Adrenal gland (tissue), 5 donors: ENCODE measurements around the gene PTPN23.

ENCODE experiments used
- POLR2A ChIP-seq, 2 donors: fragments of 450-650 bp; IDR thresholded peaks; one replicate each; pipeline ENCODE4 v1.6.1; 2017; ENCODE audit warnings: antibody characterized with exemption in 2 of 2, mild to moderate bottlenecking in 2 of 2, moderate library complexity in 1 of 2
- TF ChIP-seq, protein P1 (sequence below), 6 experiments: fragments of 450-650 bp in 4 of 6; fragments of 200-600 bp in 2 of 6; sonication (generic) in 1 of 6; IDR thresholded peaks; 1 replicate in 5 of 6; 2 replicates in 1 of 6; pipeline versions ENCODE4 v1.5.1 to v1.8.0; 2016 to 2021; ENCODE audit warnings: antibody characterized with exemption in 6 of 6, mild to moderate bottlenecking in 2 of 6, moderate library complexity in 1 of 6
- donor health status: DM: no; HTN: no; CAD: no.

DNA sequence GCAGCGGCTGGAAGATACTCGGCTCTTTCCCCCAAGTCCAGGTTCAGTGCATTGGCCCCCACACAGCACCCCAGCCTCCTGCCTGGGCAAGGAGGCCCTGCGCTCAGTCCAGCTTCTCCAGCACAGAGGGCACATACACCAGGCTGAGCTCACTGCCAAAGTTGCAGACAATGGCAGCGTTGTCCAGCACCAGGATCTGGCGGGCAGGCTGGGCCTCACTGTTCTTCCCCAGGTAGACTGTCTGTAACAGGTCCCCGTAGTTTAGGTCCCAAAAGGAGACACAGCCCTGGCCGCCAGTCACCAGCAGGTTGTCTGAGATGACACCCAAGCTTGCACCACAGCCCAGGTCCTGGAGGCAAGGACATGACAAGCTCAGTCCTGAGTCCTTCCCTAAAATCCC lies 32.9 kb downstream of the PTPN23 start:
- TF ChIP-seq, protein P1, sequence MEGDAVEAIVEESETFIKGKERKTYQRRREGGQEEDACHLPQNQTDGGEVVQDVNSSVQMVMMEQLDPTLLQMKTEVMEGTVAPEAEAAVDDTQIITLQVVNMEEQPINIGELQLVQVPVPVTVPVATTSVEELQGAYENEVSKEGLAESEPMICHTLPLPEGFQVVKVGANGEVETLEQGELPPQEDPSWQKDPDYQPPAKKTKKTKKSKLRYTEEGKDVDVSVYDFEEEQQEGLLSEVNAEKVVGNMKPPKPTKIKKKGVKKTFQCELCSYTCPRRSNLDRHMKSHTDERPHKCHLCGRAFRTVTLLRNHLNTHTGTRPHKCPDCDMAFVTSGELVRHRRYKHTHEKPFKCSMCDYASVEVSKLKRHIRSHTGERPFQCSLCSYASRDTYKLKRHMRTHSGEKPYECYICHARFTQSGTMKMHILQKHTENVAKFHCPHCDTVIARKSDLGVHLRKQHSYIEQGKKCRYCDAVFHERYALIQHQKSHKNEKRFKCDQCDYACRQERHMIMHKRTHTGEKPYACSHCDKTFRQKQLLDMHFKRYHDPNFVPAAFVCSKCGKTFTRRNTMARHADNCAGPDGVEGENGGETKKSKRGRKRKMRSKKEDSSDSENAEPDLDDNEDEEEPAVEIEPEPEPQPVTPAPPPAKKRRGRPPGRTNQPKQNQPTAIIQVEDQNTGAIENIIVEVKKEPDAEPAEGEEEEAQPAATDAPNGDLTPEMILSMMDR (IDR thresholded peaks at IDR 0.05) = no peak
- TF ChIP-seq POLR2A (IDR thresholded peaks at IDR 0.05) = no peak
